EL (cell line): ENCODE data around the gene C18orf63.
"Not testable (repeated sequence)": the region's sequence is repeated elsewhere in the genome, so short reads cannot be mapped to it uniquely, and the experiment has no call there.

Source experiments
- DNase-seq: peaks from one replicate; pipeline ENCODE4 v3.0.0-alpha.2; 2016

The C18orf63 gene

GRCh38 chr18:74315464-74316256, at the start of gene C18orf63:
Gene C18orf63 (plus strand): TSS chr18:74315839. CDS start chr18:74317866, 2,027 bp downstream.
- no peak for DNase-seq

GRCh38 chr18:74266161-74266560, 49.5 kb upstream of the C18orf63 start:
- peak; percentile 31 for DNase-seq

- no peak for DNase-seq
Observed at GRCh38 chr18:74268175-74268574, 47.5 kb upstream of the C18orf63 start.

GRCh38 chr18:74268933-74269620, 46.6 kb upstream of the C18orf63 start:
- no peak for DNase-seq

GRCh38 chr18:74271635-74272034, 44.0 kb upstream of the C18orf63 start:
- no peak for DNase-seq

- no peak for DNase-seq
Observed at GRCh38 chr18:74273394-74273793, 42.2 kb upstream of the C18orf63 start.

- DNase-seq: no peak
Observed at GRCh38 chr18:74274700-74275099, 40.9 kb upstream of the C18orf63 start.

GRCh38 chr18:74275736-74276135, 39.9 kb upstream of the C18orf63 start:
- no peak for DNase-seq

GRCh38 chr18:74276609-74277008, 39.0 kb upstream of the C18orf63 start:
- DNase-seq: no peak

- no peak for DNase-seq
Observed at GRCh38 chr18:74277296-74277695, 38.3 kb upstream of the C18orf63 start.

GRCh38 chr18:74278058-74278457, 37.6 kb upstream of the C18orf63 start:
- DNase-seq: no peak

- no peak for DNase-seq
Observed at GRCh38 chr18:74278983-74279382, 36.7 kb upstream of the C18orf63 start.

- DNase-seq: no peak
Observed at GRCh38 chr18:74281011-74281979, 34.3 kb upstream of the C18orf63 start.

- DNase-seq: no peak
Observed at GRCh38 chr18:74281980-74282754, 33.5 kb upstream of the C18orf63 start.

GRCh38 chr18:74282755-74283554, 32.7 kb upstream of the C18orf63 start:
- DNase-seq: no peak

- DNase-seq: no peak
Observed at GRCh38 chr18:74283646-74284045, 32.0 kb upstream of the C18orf63 start.

GRCh38 chr18:74284191-74284979, 31.3 kb upstream of the C18orf63 start:
- no peak for DNase-seq

GRCh38 chr18:74284980-74285355, 30.7 kb upstream of the C18orf63 start:
- no peak for DNase-seq

GRCh38 chr18:74285583-74285982, 30.1 kb upstream of the C18orf63 start:
- DNase-seq: not testable (repeated sequence)

GRCh38 chr18:74286106-74286855, 29.4 kb upstream of the C18orf63 start:
- DNase-seq: peak; percentile 23
